ENCODE measurements around the gene ATF7IP2.

DNA sequence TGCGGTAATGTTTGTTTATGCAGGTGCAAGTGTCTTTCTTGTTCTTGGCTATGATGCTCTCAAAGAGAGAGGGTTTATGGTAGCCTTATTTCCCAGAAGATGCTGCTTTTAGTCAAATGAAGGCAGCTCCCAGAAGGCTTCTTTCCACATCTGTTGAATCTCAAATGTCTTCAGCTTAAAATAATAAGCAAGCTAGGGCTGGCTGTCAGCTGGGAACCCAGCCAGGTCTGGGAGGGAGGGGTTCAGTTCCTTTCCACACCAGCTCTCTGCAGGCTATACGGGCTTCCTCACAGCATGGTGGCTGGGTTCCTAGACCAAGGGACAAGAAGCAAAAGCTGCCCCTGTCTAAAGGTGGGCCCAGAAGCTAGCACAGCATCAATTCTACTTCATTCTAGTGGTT lies 47.4 kb upstream of the ATF7IP2 start:
- no peak for TF ChIP-seq POLR2AphosphoS5 (IDR thresholded peaks at IDR 0.05; ENCODE audit: low read depth, low read length)
- no peak for TF ChIP-seq ZSCAN22 (CRISPR knock-in tag; IDR thresholded peaks at IDR 0.05)
- TF ChIP-seq, protein P1, sequence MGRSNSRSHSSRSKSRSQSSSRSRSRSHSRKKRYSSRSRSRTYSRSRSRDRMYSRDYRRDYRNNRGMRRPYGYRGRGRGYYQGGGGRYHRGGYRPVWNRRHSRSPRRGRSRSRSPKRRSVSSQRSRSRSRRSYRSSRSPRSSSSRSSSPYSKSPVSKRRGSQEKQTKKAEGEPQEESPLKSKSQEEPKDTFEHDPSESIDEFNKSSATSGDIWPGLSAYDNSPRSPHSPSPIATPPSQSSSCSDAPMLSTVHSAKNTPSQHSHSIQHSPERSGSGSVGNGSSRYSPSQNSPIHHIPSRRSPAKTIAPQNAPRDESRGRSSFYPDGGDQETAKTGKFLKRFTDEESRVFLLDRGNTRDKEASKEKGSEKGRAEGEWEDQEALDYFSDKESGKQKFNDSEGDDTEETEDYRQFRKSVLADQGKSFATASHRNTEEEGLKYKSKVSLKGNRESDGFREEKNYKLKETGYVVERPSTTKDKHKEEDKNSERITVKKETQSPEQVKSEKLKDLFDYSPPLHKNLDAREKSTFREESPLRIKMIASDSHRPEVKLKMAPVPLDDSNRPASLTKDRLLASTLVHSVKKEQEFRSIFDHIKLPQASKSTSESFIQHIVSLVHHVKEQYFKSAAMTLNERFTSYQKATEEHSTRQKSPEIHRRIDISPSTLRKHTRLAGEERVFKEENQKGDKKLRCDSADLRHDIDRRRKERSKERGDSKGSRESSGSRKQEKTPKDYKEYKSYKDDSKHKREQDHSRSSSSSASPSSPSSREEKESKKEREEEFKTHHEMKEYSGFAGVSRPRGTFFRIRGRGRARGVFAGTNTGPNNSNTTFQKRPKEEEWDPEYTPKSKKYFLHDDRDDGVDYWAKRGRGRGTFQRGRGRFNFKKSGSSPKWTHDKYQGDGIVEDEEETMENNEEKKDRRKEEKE (IDR thresholded peaks at IDR 0.05): no peak
- TF ChIP-seq, protein P2, sequence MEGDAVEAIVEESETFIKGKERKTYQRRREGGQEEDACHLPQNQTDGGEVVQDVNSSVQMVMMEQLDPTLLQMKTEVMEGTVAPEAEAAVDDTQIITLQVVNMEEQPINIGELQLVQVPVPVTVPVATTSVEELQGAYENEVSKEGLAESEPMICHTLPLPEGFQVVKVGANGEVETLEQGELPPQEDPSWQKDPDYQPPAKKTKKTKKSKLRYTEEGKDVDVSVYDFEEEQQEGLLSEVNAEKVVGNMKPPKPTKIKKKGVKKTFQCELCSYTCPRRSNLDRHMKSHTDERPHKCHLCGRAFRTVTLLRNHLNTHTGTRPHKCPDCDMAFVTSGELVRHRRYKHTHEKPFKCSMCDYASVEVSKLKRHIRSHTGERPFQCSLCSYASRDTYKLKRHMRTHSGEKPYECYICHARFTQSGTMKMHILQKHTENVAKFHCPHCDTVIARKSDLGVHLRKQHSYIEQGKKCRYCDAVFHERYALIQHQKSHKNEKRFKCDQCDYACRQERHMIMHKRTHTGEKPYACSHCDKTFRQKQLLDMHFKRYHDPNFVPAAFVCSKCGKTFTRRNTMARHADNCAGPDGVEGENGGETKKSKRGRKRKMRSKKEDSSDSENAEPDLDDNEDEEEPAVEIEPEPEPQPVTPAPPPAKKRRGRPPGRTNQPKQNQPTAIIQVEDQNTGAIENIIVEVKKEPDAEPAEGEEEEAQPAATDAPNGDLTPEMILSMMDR (CRISPR knock-in tag; IDR thresholded peaks at IDR 0.05): no peak
- TF ChIP-seq EZH2 (conservative IDR thresholded peaks at IDR 0.05; ENCODE audit: low read depth, low read length): no peak
- TF ChIP-seq HINFP (CRISPR knock-in tag; IDR thresholded peaks at IDR 0.05; ENCODE audit: low read depth): no peak
- no peak for TF ChIP-seq SP1 (IDR thresholded peaks at IDR 0.05)
- no peak for TF ChIP-seq SP1 (CRISPR knock-in tag; IDR thresholded peaks at IDR 0.05)
- TF ChIP-seq ZNF441 (CRISPR knock-in tag; IDR thresholded peaks at IDR 0.05; ENCODE audit: borderline replicate concordance): no peak
- TF ChIP-seq RAD21 (CRISPR knock-in tag; IDR thresholded peaks at IDR 0.05): no peak
- no peak for TF ChIP-seq ZFX (CRISPR knock-in tag; IDR thresholded peaks at IDR 0.05; ENCODE audit: low read depth)
- TF ChIP-seq, protein P3, sequence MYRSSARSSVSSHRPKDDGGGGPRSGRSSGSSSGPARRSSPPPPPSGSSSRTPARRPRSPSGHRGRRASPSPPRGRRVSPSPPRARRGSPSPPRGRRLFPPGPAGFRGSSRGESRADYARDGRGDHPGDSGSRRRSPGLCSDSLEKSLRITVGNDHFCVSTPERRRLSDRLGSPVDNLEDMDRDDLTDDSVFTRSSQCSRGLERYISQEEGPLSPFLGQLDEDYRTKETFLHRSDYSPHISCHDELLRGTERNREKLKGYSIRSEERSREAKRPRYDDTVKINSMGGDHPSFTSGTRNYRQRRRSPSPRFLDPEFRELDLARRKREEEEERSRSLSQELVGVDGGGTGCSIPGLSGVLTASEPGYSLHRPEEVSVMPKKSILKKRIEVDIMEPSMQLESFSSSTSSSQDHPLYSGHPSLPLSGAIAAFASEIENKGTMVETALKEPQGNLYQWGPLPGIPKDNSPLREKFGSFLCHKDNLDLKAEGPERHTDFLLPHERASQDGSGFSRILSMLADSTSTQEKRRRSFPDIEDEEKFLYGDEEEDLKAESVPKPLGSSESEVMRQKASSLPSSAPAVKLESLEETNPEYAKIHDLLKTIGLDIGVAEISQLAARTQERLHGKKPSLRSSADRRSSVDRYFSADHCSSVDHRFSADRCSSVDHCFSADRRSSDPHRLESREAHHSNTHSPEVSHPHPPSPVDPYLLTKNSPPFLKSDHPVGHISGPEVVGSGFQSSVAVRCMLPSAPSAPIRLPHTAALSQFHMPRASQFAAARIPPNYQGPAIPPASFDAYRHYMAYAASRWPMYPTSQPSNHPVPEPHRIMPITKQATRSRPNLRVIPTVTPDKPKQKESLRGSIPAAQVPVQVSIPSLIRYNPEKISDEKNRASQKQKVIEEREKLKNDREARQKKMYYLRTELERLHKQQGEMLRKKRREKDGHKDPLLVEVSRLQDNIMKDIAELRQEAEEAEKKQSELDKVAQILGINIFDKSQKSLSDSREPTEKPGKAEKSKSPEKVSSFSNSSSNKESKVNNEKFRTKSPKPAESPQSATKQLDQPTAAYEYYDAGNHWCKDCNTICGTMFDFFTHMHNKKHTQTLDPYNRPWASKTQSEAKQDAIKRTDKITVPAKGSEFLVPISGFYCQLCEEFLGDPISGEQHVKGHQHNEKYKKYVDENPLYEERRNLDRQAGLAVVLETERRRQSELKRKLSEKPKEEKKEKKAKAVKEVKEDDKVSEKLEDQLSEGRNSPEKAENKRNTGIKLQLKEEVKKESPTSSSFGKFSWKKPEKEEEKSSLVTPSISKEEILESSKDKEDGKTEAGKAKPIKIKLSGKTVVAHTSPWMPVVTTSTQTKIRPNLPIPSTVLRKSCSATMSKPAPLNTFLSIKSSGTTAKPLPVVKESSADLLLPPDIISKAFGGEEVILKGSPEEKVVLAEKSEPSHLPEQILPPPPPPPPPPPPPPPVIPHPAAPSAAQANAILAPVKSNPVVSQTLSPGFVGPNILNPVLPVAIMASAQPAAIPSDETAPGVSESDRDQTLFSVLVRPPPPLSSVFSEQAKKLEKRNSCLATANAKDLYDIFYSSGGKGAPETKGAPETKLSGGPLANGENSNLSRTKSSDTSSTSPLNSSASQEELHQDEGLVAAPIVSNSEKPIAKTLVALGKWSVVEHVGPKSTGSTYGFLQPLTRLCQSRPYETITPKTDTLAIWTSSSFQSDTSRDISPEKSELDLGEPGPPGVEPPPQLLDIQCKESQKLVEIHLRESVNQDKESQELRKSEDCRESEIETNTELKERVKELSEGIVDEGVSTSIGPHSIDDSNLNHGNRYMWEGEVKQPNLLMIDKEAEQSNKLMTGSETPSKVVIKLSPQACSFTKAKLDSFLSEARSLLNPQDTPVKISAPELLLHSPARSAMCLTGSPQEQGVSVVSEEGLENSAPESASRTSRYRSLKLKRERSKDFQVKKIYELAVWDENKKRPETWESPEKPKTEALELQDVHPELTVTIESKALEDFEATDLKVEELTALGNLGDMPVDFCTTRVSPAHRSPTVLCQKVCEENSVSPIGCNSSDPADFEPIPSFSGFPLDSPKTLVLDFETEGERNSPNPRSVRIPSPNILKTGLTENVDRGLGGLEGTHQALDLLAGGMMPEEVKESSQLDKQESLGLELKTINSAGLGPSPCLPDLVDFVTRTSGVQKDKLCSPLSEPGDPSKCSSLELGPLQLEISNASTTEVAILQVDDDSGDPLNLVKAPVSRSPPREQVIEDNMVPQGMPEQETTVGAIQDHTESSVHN (CRISPR knock-in tag; IDR thresholded peaks at IDR 0.05): no peak
- TF ChIP-seq, protein P4, sequence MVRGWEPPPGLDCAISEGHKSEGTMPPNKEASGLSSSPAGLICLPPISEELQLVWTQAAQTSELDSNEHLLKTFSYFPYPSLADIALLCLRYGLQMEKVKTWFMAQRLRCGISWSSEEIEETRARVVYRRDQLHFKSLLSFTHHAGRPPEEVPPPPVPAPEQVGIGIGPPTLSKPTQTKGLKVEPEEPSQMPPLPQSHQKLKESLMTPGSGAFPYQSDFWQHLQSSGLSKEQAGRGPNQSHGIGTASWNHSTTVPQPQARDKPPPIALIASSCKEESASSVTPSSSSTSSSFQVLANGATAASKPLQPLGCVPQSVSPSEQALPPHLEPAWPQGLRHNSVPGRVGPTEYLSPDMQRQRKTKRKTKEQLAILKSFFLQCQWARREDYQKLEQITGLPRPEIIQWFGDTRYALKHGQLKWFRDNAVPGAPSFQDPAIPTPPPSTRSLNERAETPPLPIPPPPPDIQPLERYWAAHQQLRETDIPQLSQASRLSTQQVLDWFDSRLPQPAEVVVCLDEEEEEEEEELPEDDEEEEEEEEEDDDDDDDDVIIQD (CRISPR knock-in tag; IDR thresholded peaks at IDR 0.05; ENCODE audit: low read depth): no peak
- TF ChIP-seq ZBTB43 (CRISPR knock-in tag; conservative IDR thresholded peaks at IDR 0.05): no peak
